Hepatocyte (in vitro differentiated cells): ENCODE results near the gene ACTL7A.

Experiments used
- EZH2 ChIP-seq: fragments of 200-600 bp; sonication (generic); IDR thresholded peaks from 2 replicates; pipeline ENCODE4 v1.6.1; 2016; ENCODE audit warnings: antibody characterized with exemption, mild to moderate bottlenecking, borderline replicate concordance
- EZH2phosphoT487 ChIP-seq: fragments of 200-600 bp; sonication (generic); IDR thresholded peaks from one replicate; pipeline ENCODE4 v1.6.1; 2018; ENCODE audit warnings: antibody characterized with exemption, mild to moderate bottlenecking, low read depth, moderate library complexity; ENCODE audit not compliant: unreplicated experiment, severe bottlenecking
- TF ChIP-seq, protein P1 (sequence below): fragments of 200-600 bp; sonication (generic); IDR thresholded peaks from 2 replicates; pipeline ENCODE4 v1.5.1; 2016; ENCODE audit warnings: antibody characterized with exemption, mild to moderate bottlenecking; ENCODE audit not compliant: poor library complexity

DNA sequence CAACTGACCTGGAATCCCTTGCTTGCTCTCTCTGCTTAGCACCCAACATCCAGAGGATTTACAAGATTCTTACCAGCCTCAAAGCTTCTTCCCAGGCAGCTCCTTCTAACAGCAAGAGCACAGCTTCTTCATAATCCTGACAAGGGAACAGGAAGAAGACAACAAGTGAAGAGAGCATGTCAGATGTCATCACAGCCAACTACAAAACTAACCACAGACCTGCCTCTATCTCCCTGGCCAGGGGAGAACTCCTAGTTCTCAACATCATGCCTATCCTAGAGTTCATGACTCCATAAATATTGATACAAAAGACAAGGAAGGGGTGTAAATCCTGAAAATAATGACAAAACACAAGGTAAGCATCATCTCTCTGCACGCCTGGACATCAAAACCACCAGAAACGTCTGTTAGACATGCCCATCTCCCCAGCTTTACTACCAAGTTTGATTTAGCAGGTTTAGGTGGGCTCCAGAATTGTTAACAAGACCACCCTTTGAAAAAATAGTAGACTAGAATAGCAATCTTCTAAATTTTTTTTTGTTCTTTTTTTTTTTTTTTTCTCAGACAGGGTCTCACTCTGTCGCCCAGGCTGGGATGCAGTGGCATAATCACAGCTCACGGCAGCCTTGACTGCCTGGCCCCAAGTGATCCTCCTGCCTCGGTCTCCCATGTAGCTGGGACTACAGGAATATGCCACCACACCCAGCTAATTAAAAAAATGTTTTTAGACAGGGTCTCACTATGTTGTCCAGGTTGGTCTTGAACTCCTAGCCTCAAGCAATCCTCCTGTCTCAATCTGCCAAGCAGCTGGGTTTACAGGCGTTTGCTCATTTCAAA, 20.2 kb downstream of the ACTL7A start:
- TF ChIP-seq, protein P1, sequence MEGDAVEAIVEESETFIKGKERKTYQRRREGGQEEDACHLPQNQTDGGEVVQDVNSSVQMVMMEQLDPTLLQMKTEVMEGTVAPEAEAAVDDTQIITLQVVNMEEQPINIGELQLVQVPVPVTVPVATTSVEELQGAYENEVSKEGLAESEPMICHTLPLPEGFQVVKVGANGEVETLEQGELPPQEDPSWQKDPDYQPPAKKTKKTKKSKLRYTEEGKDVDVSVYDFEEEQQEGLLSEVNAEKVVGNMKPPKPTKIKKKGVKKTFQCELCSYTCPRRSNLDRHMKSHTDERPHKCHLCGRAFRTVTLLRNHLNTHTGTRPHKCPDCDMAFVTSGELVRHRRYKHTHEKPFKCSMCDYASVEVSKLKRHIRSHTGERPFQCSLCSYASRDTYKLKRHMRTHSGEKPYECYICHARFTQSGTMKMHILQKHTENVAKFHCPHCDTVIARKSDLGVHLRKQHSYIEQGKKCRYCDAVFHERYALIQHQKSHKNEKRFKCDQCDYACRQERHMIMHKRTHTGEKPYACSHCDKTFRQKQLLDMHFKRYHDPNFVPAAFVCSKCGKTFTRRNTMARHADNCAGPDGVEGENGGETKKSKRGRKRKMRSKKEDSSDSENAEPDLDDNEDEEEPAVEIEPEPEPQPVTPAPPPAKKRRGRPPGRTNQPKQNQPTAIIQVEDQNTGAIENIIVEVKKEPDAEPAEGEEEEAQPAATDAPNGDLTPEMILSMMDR = no peak
- no peak for TF ChIP-seq EZH2phosphoT487
- TF ChIP-seq EZH2 = no peak
